ENCODE data around the gene ACSM6. TPM values are rescaled to one million over a fixed set of nuclear protein-coding genes. Genes with fewer than 3 reads are reported as not detected.

The ACSM6 gene
- total RNA-seq, result not detected

- Histone ChIP-seq H3K27me3 (no peaks in the 10 kb centered on the region), H3K36me3 (no peaks in the 10 kb centered on the region), H3K27ac (replicated peaks in 1 of 4) (no peak within 1 kb of the TSS), H3K4me3 (no peak within 1 kb of the TSS), H3K4me1 (no peaks in the 10 kb centered on the region), H3K9me3 (no peaks in the 10 kb centered on the region)
- intact Hi-C loops (cut with DNase I), result no loop called here
- TF ChIP-seq CTCF (IDR thresholded peaks at IDR 0.05) (no peak), POLR2AphosphoS5 (IDR thresholded peaks at IDR 0.05) (no peak), EP300 (IDR thresholded peaks at IDR 0.05) (no peak), POLR2A (IDR thresholded peaks at IDR 0.05; ENCODE audit: low read depth) (no peak)
- DNase-seq (ENCODE audit: extremely low spot score), result no peak
- WGBS, result 100% methylated on average over 1 of the region's 1 CpG
Measured at GRCh38 chr10:95193944-95194343, at the start of gene ACSM6. Gene ACSM6 (plus strand): TSS chr10:95194238. CDS start chr10:95194486, 248 bp downstream.

- 85% methylated on average over 4 of the region's 4 CpGs for WGBS
- Histone ChIP-seq H3K4me1 (no peaks in the 10 kb centered on the region), H3K36me3 (no peaks in the 10 kb centered on the region), H3K9me3 (no peaks in the 10 kb centered on the region), H3K4me3 (no peak overlapping the region), H3K27ac (replicated peaks in 1 of 4) (no peak overlapping the region), H3K27me3 (no peaks in the 10 kb centered on the region)
- TF ChIP-seq CTCF (IDR thresholded peaks at IDR 0.05) (no peak), POLR2AphosphoS5 (IDR thresholded peaks at IDR 0.05) (no peak), EP300 (IDR thresholded peaks at IDR 0.05) (no peak), POLR2A (IDR thresholded peaks at IDR 0.05; ENCODE audit: low read depth) (no peak)
- DNase-seq (ENCODE audit: extremely low spot score), result no peak
- intact Hi-C loops (cut with DNase I), result no loop called here
Measured at GRCh38 chr10:95168694-95169093, 25.3 kb upstream of the ACSM6 start.

- Histone ChIP-seq H3K27me3 (no peaks in the 10 kb centered on the region), H3K36me3 (no peaks in the 10 kb centered on the region), H3K4me3 (no peak overlapping the region), H3K9me3 (no peaks in the 10 kb centered on the region), H3K4me1 (no peaks in the 10 kb centered on the region), H3K27ac (replicated peaks in 1 of 4) (no peak overlapping the region)
- no peak for DNase-seq (ENCODE audit: extremely low spot score)
- TF ChIP-seq EP300 (IDR thresholded peaks at IDR 0.05) (no peak), POLR2AphosphoS5 (IDR thresholded peaks at IDR 0.05) (no peak), CTCF (IDR thresholded peaks at IDR 0.05) (no peak), POLR2A (IDR thresholded peaks at IDR 0.05; ENCODE audit: low read depth) (no peak)
- intact Hi-C loops (cut with DNase I), result no loop called here
- 100% methylated on average over 1 of the region's 1 CpG for WGBS
Measured at GRCh38 chr10:95169522-95169921, 24.5 kb upstream of the ACSM6 start.

GRCh38 chr10:95170790-95171189 lies 23.2 kb upstream of the ACSM6 start:
- TF ChIP-seq POLR2AphosphoS5 (IDR thresholded peaks at IDR 0.05), result no peak
- H3K9me3 ChIP-seq, result no peaks in the 10 kb centered on the region
- H3K27me3 ChIP-seq, result no peaks in the 10 kb centered on the region
- no peaks in the 10 kb centered on the region for H3K36me3 ChIP-seq
- 91% methylated on average over 2 of the region's 2 CpGs for WGBS
- no peak overlapping the region for H3K4me3 ChIP-seq
- no peak overlapping the region for H3K27ac ChIP-seq (replicated peaks in 1 of 4)
- intact Hi-C loops (cut with DNase I), result no loop called here
- no peak for DNase-seq (ENCODE audit: extremely low spot score)
- no peaks in the 10 kb centered on the region for H3K4me1 ChIP-seq

- intact Hi-C loops (cut with DNase I), result no loop called here
- no peaks in the 10 kb centered on the region for H3K4me1 ChIP-seq
- no peaks in the 10 kb centered on the region for H3K27me3 ChIP-seq
- no peaks in the 10 kb centered on the region for H3K36me3 ChIP-seq
- WGBS, result 69% methylated on average over 3 of the region's 3 CpGs
- DNase-seq (ENCODE audit: extremely low spot score), result no peak
- no peak overlapping the region for H3K27ac ChIP-seq (replicated peaks in 1 of 4)
- TF ChIP-seq POLR2AphosphoS5 (IDR thresholded peaks at IDR 0.05) (no peak), EP300 (IDR thresholded peaks at IDR 0.05) (no peak), CTCF (IDR thresholded peaks at IDR 0.05) (no peak), POLR2A (IDR thresholded peaks at IDR 0.05; ENCODE audit: low read depth) (no peak)
- peaks cover 0 to under 1% (median 0%) of the 10 kb centered on the region in 4 donors for H3K9me3 ChIP-seq
- no peak overlapping the region for H3K4me3 ChIP-seq
Measured at GRCh38 chr10:95171336-95171735, 22.7 kb upstream of the ACSM6 start.
